Caco-2 (cell line): ENCODE data around the gene MTX1. TPM values are rescaled to one million over a fixed set of nuclear protein-coding genes. Genes with fewer than 3 reads are reported as not detected.

Source experiments
- BruUV-seq: library from RNA; stranded (reverse); fragments of 400-500 nt; replicated peaks from 2 replicates; lab custom pipeline; 2021; lab: Mats Ljungman, UMichigan
- CTCF ChIA-PET: fragments of 300-600 bp; sonication (Branson Sonifier 250); formaldehyde crosslinking; loops from one replicate; lab custom pipeline; 2022; ENCODE audit warnings: antibody characterized with exemption; lab: Charles Lee
- POLR2A ChIA-PET: fragments of 300-600 bp; sonication (Branson Sonifier 250); formaldehyde crosslinking; loops from one replicate; lab custom pipeline; 2022; ENCODE audit warnings: antibody characterized with exemption; lab: Charles Lee
- DNase-seq, 2 experiments: peaks; one replicate each; pipeline versions ENCODE4 v3.0.0 to v3.0.0-alpha.2; 2020 to 2022
- H3K27me3 ChIP-seq: replicated peaks from 2 replicates; pipeline ENCODE4 v1.6.0; 2011; ENCODE audit warnings: low read length; ENCODE audit not compliant: control insufficient read depth, insufficient read depth
- H3K36me3 ChIP-seq: 2 replicates; pipeline ENCODE4 v1.5.1; 2011; ENCODE audit warnings: low read length; ENCODE audit not compliant: control insufficient read depth, insufficient read depth
- H3K4me1 ChIP-seq: fragments of 250-450 bp; sonication (Bioruptor Pico); 2 replicates; pipeline ENCODE4 v1.5.1; 2020; ENCODE audit warnings: mild to moderate bottlenecking
- H3K4me3 ChIP-seq: 2 replicates; pipeline ENCODE4 v1.5.1; 2011; ENCODE audit warnings: low read depth, mild to moderate bottlenecking, control low read depth, low read length
- H3K9me3 ChIP-seq: fragments of 250-450 bp; sonication (Bioruptor Pico); 2 replicates; pipeline ENCODE4 v1.5.1; 2020; ENCODE audit warnings: mild to moderate bottlenecking, moderate library complexity
- H3K27ac Mint-ChIP-seq: one replicate; pipeline ENCODE4 v1.8.0; 2022; ENCODE audit warnings: mixed read lengths; ENCODE audit not compliant: unreplicated experiment
- H3K27me3 Mint-ChIP-seq: one replicate; pipeline ENCODE4 v1.8.0; 2022; ENCODE audit warnings: mixed read lengths; ENCODE audit not compliant: insufficient read depth, unreplicated experiment
- H3K36me3 Mint-ChIP-seq: one replicate; pipeline ENCODE4 v1.8.0; 2022; ENCODE audit warnings: mild to moderate bottlenecking, mixed read lengths; ENCODE audit not compliant: insufficient read depth, unreplicated experiment
- H3K4me1 Mint-ChIP-seq: one replicate; pipeline ENCODE4 v1.8.0; 2022; ENCODE audit warnings: low read depth, mixed read lengths; ENCODE audit not compliant: unreplicated experiment
- H3K4me3 Mint-ChIP-seq: one replicate; pipeline ENCODE4 v1.8.0; 2022; ENCODE audit warnings: mild to moderate bottlenecking, moderate library complexity, mixed read lengths; ENCODE audit not compliant: unreplicated experiment
- H3K9me3 Mint-ChIP-seq: one replicate; pipeline ENCODE4 v1.8.0; 2022; ENCODE audit warnings: mixed read lengths; ENCODE audit not compliant: unreplicated experiment
- CTCF ChIP-seq, 2 experiments: fragments of 200-600 bp in 1 of 2; IDR thresholded peaks; 1 replicate in 1 of 2; 2 replicates in 1 of 2; pipeline versions ENCODE4 v1.5.1 to v1.8.0; 2011 to 2022; ENCODE audit warnings: antibody characterized with exemption in 1 of 2, control low read depth in 1 of 2, inconsistent platforms in 1 of 2, low read depth in 1 of 2, low read length in 1 of 2, mild to moderate bottlenecking in 1 of 2, moderate library complexity in 1 of 2; ENCODE audit not compliant: insufficient read depth in 1 of 2, severe bottlenecking in 1 of 2, unreplicated experiment in 1 of 2
- intact Hi-C: fragments of 100-400 bp; cut with micrococcal nuclease; formaldehyde crosslinking; loops from one replicate; pipeline ENCODE4 v1.10.0; 2022; ENCODE audit not compliant: unreplicated experiment
- total RNA-seq: library from RNA; stranded (reverse); gene quantifications from 2 replicates; pipeline ENCODE4 v1.2.3, GENCODE V29; 2022

Gene MTX1
- total RNA-seq, 1 experiment from 2014 or later = 65.3 TPM

GRCh38 chr1:155175281-155175926 lies 33.1 kb upstream of the MTX1 start:
- TF ChIP-seq CTCF (IDR thresholded peaks at IDR 0.05; ENCODE audit: insufficient read depth in 1 of 2, low read depth in 1 of 2, low read length in 1 of 2, severe bottlenecking in 1 of 2, unreplicated experiment in 1 of 2) = no peak
- no TSS peak for BruUV-seq
- intact Hi-C loops = no loop called here
- Histone ChIP-seq H3K36me3 (no peaks in the 10 kb centered on the region), H3K27me3 (no peaks in the 10 kb centered on the region), H3K9me3 (no peaks in the 10 kb centered on the region), H3K4me3 (no peak overlapping the region), H3K4me1 (peaks cover 16% of the 10 kb centered on the region; the same call in 1 of the 2 replicates)
- Mint-ChIP-seq H3K9me3 (no peaks in the 10 kb centered on the region), H3K4me1 (peaks cover 19% of the 10 kb centered on the region), H3K27me3 (no peaks in the 10 kb centered on the region), H3K27ac (no peak overlapping the region), H3K36me3 (peaks cover 14% of the 10 kb centered on the region), H3K4me3 (no peak overlapping the region)
- ChIA-PET CTCF (interaction anchor here (0.6 to 2.6 kb wide), 4 partner anchors 17 to 149 kb away, joined by 3 to 20 read pairs (median 6); no protein-coding TSS in a partner anchor), POLR2A (interaction anchor here (0.6 kb wide), 1 partner anchor 173 kb away, joined by 5 read pairs; the partner anchor contains the start of gene ZBTB7B)
- no peak for DNase-seq

DNA sequence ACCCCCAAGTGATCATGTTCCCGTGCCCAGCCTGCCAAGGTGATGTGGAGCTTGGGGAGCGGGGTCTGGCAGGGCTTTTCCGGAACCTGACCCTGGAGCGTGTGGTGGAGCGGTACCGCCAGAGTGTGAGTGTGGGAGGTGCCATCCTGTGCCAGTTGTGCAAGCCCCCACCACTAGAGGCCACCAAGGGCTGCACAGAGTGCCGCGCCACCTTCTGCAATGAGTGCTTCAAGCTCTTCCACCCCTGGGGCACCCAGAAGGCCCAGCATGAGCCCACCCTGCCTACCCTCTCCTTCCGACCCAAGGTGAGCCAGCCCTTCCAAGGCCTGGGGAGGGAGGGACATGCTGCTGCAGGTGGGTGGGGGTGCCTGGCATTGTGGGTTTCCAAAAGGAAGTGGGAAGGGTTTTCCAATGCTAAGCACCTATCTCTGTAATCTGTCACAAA lies 32.5 kb upstream of the MTX1 start:
- DNase-seq = no peak
- CTCF ChIA-PET = interaction anchor here (0.6 to 2.6 kb wide), 4 partner anchors 16 to 148 kb away, joined by 3 to 20 read pairs (median 6); no protein-coding TSS in a partner anchor
- H3K27me3 Mint-ChIP-seq = no peaks in the 10 kb centered on the region

More for the DNA sequence above, 32.5 kb upstream of the MTX1 start:
- peaks cover 19% of the 10 kb centered on the region for H3K4me1 Mint-ChIP-seq
- H3K9me3 Mint-ChIP-seq = no peaks in the 10 kb centered on the region
- TF ChIP-seq CTCF (IDR thresholded peaks at IDR 0.05; ENCODE audit: insufficient read depth in 1 of 2, low read depth in 1 of 2, low read length in 1 of 2, severe bottlenecking in 1 of 2, unreplicated experiment in 1 of 2) = no peak
- H3K27ac Mint-ChIP-seq = no peak overlapping the region
- Histone ChIP-seq H3K9me3 (no peaks in the 10 kb centered on the region), H3K4me3 (no peak overlapping the region), H3K27me3 (no peaks in the 10 kb centered on the region), H3K4me1 (peaks cover 16% of the 10 kb centered on the region; the same call in 1 of the 2 replicates), H3K36me3 (no peaks in the 10 kb centered on the region)
- peaks cover 14% of the 10 kb centered on the region for H3K36me3 Mint-ChIP-seq
- BruUV-seq = no TSS peak
- POLR2A ChIA-PET = no interaction called here
- intact Hi-C loops = loop anchor here (1.0 to 2.0 kb wide), 2 partner anchors 17 to 50 kb away; no protein-coding TSS in a partner anchor
- no peak overlapping the region for H3K4me3 Mint-ChIP-seq
